ENCODE data around the gene CENPC.

The CENPC gene

GRCh38 chr4:67499799-67500198 is 45.5 kb downstream of the CENPC start:
- Histone ChIP-seq H3K9ac (ENCODE audit: low read depth in 1 of 2, low read length in 2 of 2) (no peak overlapping the region), H3K27me3 (ENCODE audit: control insufficient read depth in 1 of 2, insufficient read depth in 2 of 2, low read length in 2 of 2) (no peaks in the 10 kb centered on the region), H3K27ac (ENCODE audit: low read depth, low read length) (no peak overlapping the region), H3K9me3 (ENCODE audit: control insufficient read depth in 1 of 2, low read length in 2 of 2) (no peaks in the 10 kb centered on the region), H3K4me3 (ENCODE audit: low read depth in 1 of 2, low read length in 2 of 2) (no peak overlapping the region), H3K36me3 (ENCODE audit: control insufficient read depth in 1 of 2, insufficient read depth in 2 of 2, low read length in 2 of 2) (peaks cover 3 to 32% of the 10 kb centered on the region in 2 donors), H3K4me1 (ENCODE audit: control insufficient read depth in 1 of 2, insufficient read depth in 2 of 2, low read length in 2 of 2) (no peaks in the 10 kb centered on the region)

GRCh38 chr4:67483868-67484602 is 61.3 kb downstream of the CENPC start:
- H3K9ac ChIP-seq (ENCODE audit: low read depth in 1 of 2, low read length in 2 of 2): no peak overlapping the region
- no peak overlapping the region for H3K4me3 ChIP-seq (ENCODE audit: low read depth in 1 of 2, low read length in 2 of 2)
- no peaks in the 10 kb centered on the region for H3K27me3 ChIP-seq (ENCODE audit: control insufficient read depth in 1 of 2, insufficient read depth in 2 of 2, low read length in 2 of 2)
- peaks cover 9 to 28% of the 10 kb centered on the region in 2 donors for H3K36me3 ChIP-seq (ENCODE audit: control insufficient read depth in 1 of 2, insufficient read depth in 2 of 2, low read length in 2 of 2)
- H3K4me1 ChIP-seq (ENCODE audit: control insufficient read depth in 1 of 2, insufficient read depth in 2 of 2, low read length in 2 of 2): no peaks in the 10 kb centered on the region
- H3K27ac ChIP-seq (ENCODE audit: low read depth, low read length): no peak overlapping the region
- no peaks in the 10 kb centered on the region for H3K9me3 ChIP-seq (ENCODE audit: control insufficient read depth in 1 of 2, low read length in 2 of 2)

GRCh38 chr4:67480810-67481209 is 64.5 kb downstream of the CENPC start:
- H3K27me3 ChIP-seq (ENCODE audit: control insufficient read depth in 1 of 2, insufficient read depth in 2 of 2, low read length in 2 of 2): no peaks in the 10 kb centered on the region
- no peak overlapping the region for H3K9ac ChIP-seq (ENCODE audit: low read depth in 1 of 2, low read length in 2 of 2)
- no peak overlapping the region for H3K27ac ChIP-seq (ENCODE audit: low read depth, low read length)
- no peaks in the 10 kb centered on the region for H3K9me3 ChIP-seq (ENCODE audit: control insufficient read depth in 1 of 2, low read length in 2 of 2)
- no peaks in the 10 kb centered on the region for H3K4me1 ChIP-seq (ENCODE audit: control insufficient read depth in 1 of 2, insufficient read depth in 2 of 2, low read length in 2 of 2)
- no peak overlapping the region for H3K4me3 ChIP-seq (ENCODE audit: low read depth in 1 of 2, low read length in 2 of 2)
- H3K36me3 ChIP-seq (ENCODE audit: control insufficient read depth in 1 of 2, insufficient read depth in 2 of 2, low read length in 2 of 2): peaks cover 11 to 39% of the 10 kb centered on the region in 2 donors

- Histone ChIP-seq H3K27me3 (ENCODE audit: control insufficient read depth in 1 of 2, insufficient read depth in 2 of 2, low read length in 2 of 2) (no peaks in the 10 kb centered on the region), H3K27ac (ENCODE audit: low read depth, low read length) (no peak overlapping the region), H3K36me3 (ENCODE audit: control insufficient read depth in 1 of 2, insufficient read depth in 2 of 2, low read length in 2 of 2) (peaks cover 9 to 53% of the 10 kb centered on the region in 2 donors), H3K9me3 (ENCODE audit: control insufficient read depth in 1 of 2, low read length in 2 of 2) (no peaks in the 10 kb centered on the region), H3K4me1 (ENCODE audit: control insufficient read depth in 1 of 2, insufficient read depth in 2 of 2, low read length in 2 of 2) (no peaks in the 10 kb centered on the region), H3K4me3 (ENCODE audit: low read depth in 1 of 2, low read length in 2 of 2) (no peak overlapping the region), H3K9ac (ENCODE audit: low read depth in 1 of 2, low read length in 2 of 2) (no peak overlapping the region)
Observed at GRCh38 chr4:67475155-67475554, 70.1 kb downstream of the CENPC start.

- Histone ChIP-seq H3K9ac (ENCODE audit: low read depth in 1 of 2, low read length in 2 of 2) (no peak overlapping the region), H3K9me3 (ENCODE audit: control insufficient read depth in 1 of 2, low read length in 2 of 2) (no peaks in the 10 kb centered on the region), H3K4me1 (ENCODE audit: control insufficient read depth in 1 of 2, insufficient read depth in 2 of 2, low read length in 2 of 2) (no peaks in the 10 kb centered on the region), H3K36me3 (ENCODE audit: control insufficient read depth in 1 of 2, insufficient read depth in 2 of 2, low read length in 2 of 2) (peaks cover 3 to 45% of the 10 kb centered on the region in 2 donors), H3K27me3 (ENCODE audit: control insufficient read depth in 1 of 2, insufficient read depth in 2 of 2, low read length in 2 of 2) (no peaks in the 10 kb centered on the region), H3K4me3 (ENCODE audit: low read depth in 1 of 2, low read length in 2 of 2) (no peak overlapping the region), H3K27ac (ENCODE audit: low read depth, low read length) (no peak overlapping the region)
Observed at GRCh38 chr4:67470871-67471270, 74.4 kb downstream of the CENPC start.

GRCh38 chr4:67468830-67469229 is 76.5 kb downstream of the CENPC start:
- H3K27me3 ChIP-seq (ENCODE audit: control insufficient read depth in 1 of 2, insufficient read depth in 2 of 2, low read length in 2 of 2): no peaks in the 10 kb centered on the region
- H3K9ac ChIP-seq (ENCODE audit: low read depth in 1 of 2, low read length in 2 of 2): no peak overlapping the region
- H3K4me1 ChIP-seq (ENCODE audit: control insufficient read depth in 1 of 2, insufficient read depth in 2 of 2, low read length in 2 of 2): no peaks in the 10 kb centered on the region
- H3K27ac ChIP-seq (ENCODE audit: low read depth, low read length): no peak overlapping the region
- peaks cover 3 to 31% of the 10 kb centered on the region in 2 donors for H3K36me3 ChIP-seq (ENCODE audit: control insufficient read depth in 1 of 2, insufficient read depth in 2 of 2, low read length in 2 of 2)
- H3K4me3 ChIP-seq (ENCODE audit: low read depth in 1 of 2, low read length in 2 of 2): no peak overlapping the region
- no peaks in the 10 kb centered on the region for H3K9me3 ChIP-seq (ENCODE audit: control insufficient read depth in 1 of 2, low read length in 2 of 2)

- Histone ChIP-seq H3K9ac (ENCODE audit: low read depth in 1 of 2, low read length in 2 of 2) (no peak overlapping the region), H3K9me3 (ENCODE audit: control insufficient read depth in 1 of 2, low read length in 2 of 2) (no peaks in the 10 kb centered on the region), H3K36me3 (ENCODE audit: control insufficient read depth in 1 of 2, insufficient read depth in 2 of 2, low read length in 2 of 2) (peaks cover 0 to 19% of the 10 kb centered on the region in 2 donors), H3K27me3 (ENCODE audit: control insufficient read depth in 1 of 2, insufficient read depth in 2 of 2, low read length in 2 of 2) (no peaks in the 10 kb centered on the region), H3K27ac (ENCODE audit: low read depth, low read length) (no peak overlapping the region), H3K4me3 (ENCODE audit: low read depth in 1 of 2, low read length in 2 of 2) (no peak overlapping the region), H3K4me1 (ENCODE audit: control insufficient read depth in 1 of 2, insufficient read depth in 2 of 2, low read length in 2 of 2) (no peaks in the 10 kb centered on the region)
Observed at GRCh38 chr4:67466751-67467150, 78.6 kb downstream of the CENPC start.

GRCh38 chr4:67465763-67466052 is 79.6 kb downstream of the CENPC start:
- no peaks in the 10 kb centered on the region for H3K27me3 ChIP-seq (ENCODE audit: control insufficient read depth in 1 of 2, insufficient read depth in 2 of 2, low read length in 2 of 2)
- no peaks in the 10 kb centered on the region for H3K4me1 ChIP-seq (ENCODE audit: control insufficient read depth in 1 of 2, insufficient read depth in 2 of 2, low read length in 2 of 2)
- H3K9me3 ChIP-seq (ENCODE audit: control insufficient read depth in 1 of 2, low read length in 2 of 2): no peaks in the 10 kb centered on the region
- H3K36me3 ChIP-seq (ENCODE audit: control insufficient read depth in 1 of 2, insufficient read depth in 2 of 2, low read length in 2 of 2): peaks cover 0 to 12% of the 10 kb centered on the region in 2 donors
- no peak overlapping the region for H3K27ac ChIP-seq (ENCODE audit: low read depth, low read length)
- H3K4me3 ChIP-seq (ENCODE audit: low read depth in 1 of 2, low read length in 2 of 2): no peak overlapping the region
- H3K9ac ChIP-seq (ENCODE audit: low read depth in 1 of 2, low read length in 2 of 2): no peak overlapping the region

- H3K9ac ChIP-seq (ENCODE audit: low read depth in 1 of 2, low read length in 2 of 2): no peak overlapping the region
- no peaks in the 10 kb centered on the region for H3K9me3 ChIP-seq (ENCODE audit: control insufficient read depth in 1 of 2, low read length in 2 of 2)
- H3K36me3 ChIP-seq (ENCODE audit: control insufficient read depth in 1 of 2, insufficient read depth in 2 of 2, low read length in 2 of 2): peaks cover 0 to 9% of the 10 kb centered on the region in 2 donors
- no peaks in the 10 kb centered on the region for H3K27me3 ChIP-seq (ENCODE audit: control insufficient read depth in 1 of 2, insufficient read depth in 2 of 2, low read length in 2 of 2)
- H3K4me3 ChIP-seq (ENCODE audit: low read depth in 1 of 2, low read length in 2 of 2): no peak overlapping the region
- no peaks in the 10 kb centered on the region for H3K4me1 ChIP-seq (ENCODE audit: control insufficient read depth in 1 of 2, insufficient read depth in 2 of 2, low read length in 2 of 2)
- no peak overlapping the region for H3K27ac ChIP-seq (ENCODE audit: low read depth, low read length)
Observed at GRCh38 chr4:67465032-67465762, 80.1 kb downstream of the CENPC start.

GRCh38 chr4:67460574-67460973 is 84.7 kb downstream of the CENPC start:
- H3K4me3 ChIP-seq (ENCODE audit: low read depth in 1 of 2, low read length in 2 of 2): no peak overlapping the region
- H3K9ac ChIP-seq (ENCODE audit: low read depth in 1 of 2, low read length in 2 of 2): no peak overlapping the region
- H3K9me3 ChIP-seq (ENCODE audit: control insufficient read depth in 1 of 2, low read length in 2 of 2): no peaks in the 10 kb centered on the region
- H3K27ac ChIP-seq (ENCODE audit: low read depth, low read length): no peak overlapping the region
- no peaks in the 10 kb centered on the region for H3K4me1 ChIP-seq (ENCODE audit: control insufficient read depth in 1 of 2, insufficient read depth in 2 of 2, low read length in 2 of 2)
- H3K27me3 ChIP-seq (ENCODE audit: control insufficient read depth in 1 of 2, insufficient read depth in 2 of 2, low read length in 2 of 2): no peaks in the 10 kb centered on the region
- peaks cover 0 to 10% of the 10 kb centered on the region in 2 donors for H3K36me3 ChIP-seq (ENCODE audit: control insufficient read depth in 1 of 2, insufficient read depth in 2 of 2, low read length in 2 of 2)
